Measurements from ENCODE around the gene SSUH2. TPM values are rescaled to one million over a fixed set of nuclear protein-coding genes. Genes with fewer than 3 reads are reported as not detected.

The SSUH2 gene
- total RNA-seq, 4 donors from 2014 or later: 0.70 to 1.5 TPM; not detected in 2

- DNase-seq: no peak
- H3K4me1 ChIP-seq: no peaks in the 10 kb centered on the region
- H3K27ac ChIP-seq: no peak overlapping the region
- no peaks in the 10 kb centered on the region for H3K9me3 ChIP-seq
- TF ChIP-seq, protein P1, sequence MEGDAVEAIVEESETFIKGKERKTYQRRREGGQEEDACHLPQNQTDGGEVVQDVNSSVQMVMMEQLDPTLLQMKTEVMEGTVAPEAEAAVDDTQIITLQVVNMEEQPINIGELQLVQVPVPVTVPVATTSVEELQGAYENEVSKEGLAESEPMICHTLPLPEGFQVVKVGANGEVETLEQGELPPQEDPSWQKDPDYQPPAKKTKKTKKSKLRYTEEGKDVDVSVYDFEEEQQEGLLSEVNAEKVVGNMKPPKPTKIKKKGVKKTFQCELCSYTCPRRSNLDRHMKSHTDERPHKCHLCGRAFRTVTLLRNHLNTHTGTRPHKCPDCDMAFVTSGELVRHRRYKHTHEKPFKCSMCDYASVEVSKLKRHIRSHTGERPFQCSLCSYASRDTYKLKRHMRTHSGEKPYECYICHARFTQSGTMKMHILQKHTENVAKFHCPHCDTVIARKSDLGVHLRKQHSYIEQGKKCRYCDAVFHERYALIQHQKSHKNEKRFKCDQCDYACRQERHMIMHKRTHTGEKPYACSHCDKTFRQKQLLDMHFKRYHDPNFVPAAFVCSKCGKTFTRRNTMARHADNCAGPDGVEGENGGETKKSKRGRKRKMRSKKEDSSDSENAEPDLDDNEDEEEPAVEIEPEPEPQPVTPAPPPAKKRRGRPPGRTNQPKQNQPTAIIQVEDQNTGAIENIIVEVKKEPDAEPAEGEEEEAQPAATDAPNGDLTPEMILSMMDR (IDR thresholded peaks at IDR 0.05): no peak
- no peak for TF ChIP-seq POLR2A (IDR thresholded peaks at IDR 0.05)
- no peaks in the 10 kb centered on the region for H3K27me3 ChIP-seq
- H3K36me3 ChIP-seq: no peaks in the 10 kb centered on the region
- no peak overlapping the region for H3K4me3 ChIP-seq
- intact Hi-C loops (cut with DNase I; ENCODE audit: low total_unique reads): no loop called here
These were observed 49.3 kb downstream of the SSUH2 start for GRCh38 chr3:8595252-8595651.

- no peak for TF ChIP-seq POLR2A (IDR thresholded peaks at IDR 0.05)
- TF ChIP-seq, protein P1 (IDR thresholded peaks at IDR 0.05): no peak
- H3K4me1 ChIP-seq: no peaks in the 10 kb centered on the region
These were observed 51.4 kb downstream of the SSUH2 start for GRCh38 chr3:8593021-8593827.

GRCh38 chr3:8589880-8590556 is 54.6 kb downstream of the SSUH2 start:
- Histone ChIP-seq H3K4me3 (no peak overlapping the region), H3K36me3 (no peaks in the 10 kb centered on the region), H3K4me1 (no peaks in the 10 kb centered on the region), H3K27me3 (no peaks in the 10 kb centered on the region), H3K27ac (no peak overlapping the region), H3K9me3 (no peaks in the 10 kb centered on the region)
- no peak for DNase-seq
- intact Hi-C loops (cut with DNase I; ENCODE audit: low total_unique reads): no loop called here
- no peak for TF ChIP-seq POLR2A (IDR thresholded peaks at IDR 0.05)
- TF ChIP-seq, protein P1 (IDR thresholded peaks at IDR 0.05): no peak

More at GRCh38 chr3:8593021-8593827, 51.4 kb downstream of the SSUH2 start:
- DNase-seq: no peak
- Histone ChIP-seq H3K27ac (no peak overlapping the region), H3K36me3 (no peaks in the 10 kb centered on the region), H3K4me3 (no peak overlapping the region), H3K27me3 (no peaks in the 10 kb centered on the region), H3K9me3 (no peaks in the 10 kb centered on the region)
- intact Hi-C loops (cut with DNase I; ENCODE audit: low total_unique reads): no loop called here

GRCh38 chr3:8584661-8585060 is 59.9 kb downstream of the SSUH2 start:
- TF ChIP-seq, protein P1 (IDR thresholded peaks at IDR 0.05): no peak
- no peak for TF ChIP-seq POLR2A (IDR thresholded peaks at IDR 0.05)
- intact Hi-C loops (cut with DNase I; ENCODE audit: low total_unique reads): no loop called here

DNA sequence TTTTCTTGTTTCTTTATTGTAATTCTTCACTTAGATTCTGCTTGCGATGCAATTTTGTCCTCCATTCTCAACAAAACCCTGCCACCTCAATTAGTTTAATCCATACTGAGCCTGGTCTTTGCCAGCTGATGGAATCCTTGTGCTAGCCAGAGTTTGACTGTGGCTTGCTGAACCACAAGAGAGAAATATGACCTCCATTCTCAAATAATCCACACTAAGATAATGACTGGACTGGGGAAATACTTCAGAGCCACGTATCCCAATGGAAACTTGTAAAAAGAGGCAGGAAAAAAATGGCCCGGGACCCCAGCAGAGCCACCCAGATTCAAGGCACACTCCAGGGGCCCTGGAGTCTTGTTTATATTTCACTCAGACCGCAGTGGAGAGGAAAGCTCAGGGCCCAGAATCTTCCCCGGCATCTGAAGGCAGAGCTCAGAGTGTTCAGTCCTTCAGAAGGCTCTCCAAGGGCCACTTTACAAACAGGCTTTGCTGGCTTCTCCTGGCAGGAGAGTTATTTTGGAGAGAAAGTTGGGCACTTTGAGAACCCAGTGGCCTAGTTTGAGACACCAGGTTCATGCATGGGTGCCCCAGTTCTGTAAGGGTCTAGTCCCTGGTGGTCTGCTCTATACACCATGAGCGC is 62.7 kb downstream of the SSUH2 start:
- DNase-seq: no peak
- no peaks in the 10 kb centered on the region for H3K9me3 ChIP-seq
- no peak overlapping the region for H3K4me3 ChIP-seq
- TF ChIP-seq, protein P1 (IDR thresholded peaks at IDR 0.05): no peak
- no peak for TF ChIP-seq POLR2A (IDR thresholded peaks at IDR 0.05)
- no peak overlapping the region for H3K27ac ChIP-seq
- no peaks in the 10 kb centered on the region for H3K4me1 ChIP-seq
- no peaks in the 10 kb centered on the region for H3K36me3 ChIP-seq
- H3K27me3 ChIP-seq: no peaks in the 10 kb centered on the region
- intact Hi-C loops (cut with DNase I; ENCODE audit: low total_unique reads): no loop called here

More at GRCh38 chr3:8584661-8585060, 59.9 kb downstream of the SSUH2 start:
- no peak overlapping the region for H3K4me3 ChIP-seq
- H3K9me3 ChIP-seq: no peaks in the 10 kb centered on the region
- no peak overlapping the region for H3K27ac ChIP-seq
- no peak for DNase-seq
- no peaks in the 10 kb centered on the region for H3K27me3 ChIP-seq
- H3K4me1 ChIP-seq: no peaks in the 10 kb centered on the region
- H3K36me3 ChIP-seq: no peaks in the 10 kb centered on the region

Data from uterus (tissue), 4 donors.